Smooth muscle cell of the brain vasculature (primary cell): ENCODE results near the gene DGKH.

Experiments
- DNase-seq: peaks from one replicate; pipeline ENCODE4 v3.0.0-alpha.2; 2012; ENCODE audit warnings: low read depth, low spot score

DGKH gene

GRCh38 chr13:42048342-42048683, at the start of gene DGKH:
DGKH (plus strand) TSS chr13:42048648; CDS start chr13:42048774, 126 bp downstream.
- no peak for DNase-seq

- DNase-seq, result no peak
These were observed 47.6 kb upstream of the DGKH start for GRCh38 chr13:42000846-42001245.

- no peak for DNase-seq
These were observed 46.9 kb upstream of the DGKH start for GRCh38 chr13:42001580-42001979.

- DNase-seq, result no peak
These were observed 46.4 kb upstream of the DGKH start for GRCh38 chr13:42002066-42002465.

GRCh38 chr13:42007844-42008243, 40.6 kb upstream of the DGKH start:
- no peak for DNase-seq

GRCh38 chr13:42009057-42009456, 39.4 kb upstream of the DGKH start:
- no peak for DNase-seq

- no peak for DNase-seq
These were observed 36.7 kb upstream of the DGKH start for GRCh38 chr13:42011601-42012350.

GRCh38 chr13:42014119-42014518, 34.3 kb upstream of the DGKH start:
- DNase-seq, result no peak

- no peak for DNase-seq
These were observed 31.2 kb upstream of the DGKH start for GRCh38 chr13:42017264-42017663.

GRCh38 chr13:42021851-42022250, 26.6 kb upstream of the DGKH start:
- no peak for DNase-seq

GRCh38 chr13:42022336-42022735, 26.1 kb upstream of the DGKH start:
- no peak for DNase-seq

GRCh38 chr13:42022796-42023493, 25.5 kb upstream of the DGKH start:
- no peak for DNase-seq

- no peak for DNase-seq
These were observed 21.2 kb upstream of the DGKH start for GRCh38 chr13:42027286-42027685.

GRCh38 chr13:42028113-42028799, 20.2 kb upstream of the DGKH start:
- DNase-seq, result no peak

GRCh38 chr13:42035905-42036521, 12.4 kb upstream of the DGKH start:
- no peak for DNase-seq

GRCh38 chr13:42036711-42037110, 11.7 kb upstream of the DGKH start:
- DNase-seq, result no peak

- DNase-seq, result no peak
These were observed 9.6 kb upstream of the DGKH start for GRCh38 chr13:42038661-42039456.

GRCh38 chr13:42039457-42039945, 8.9 kb upstream of the DGKH start:
- no peak for DNase-seq

GRCh38 chr13:42039946-42040729, 8.3 kb upstream of the DGKH start:
- no peak for DNase-seq

- no peak for DNase-seq
These were observed 7.8 kb upstream of the DGKH start for GRCh38 chr13:42040730-42041010.
